Right renal cortex interstitium (tissue), 3 donors: ENCODE data around the gene SRPK3. TPM values are rescaled to one million over a fixed set of nuclear protein-coding genes. Genes with fewer than 3 reads are reported as not detected.

Experiments
- DNase-seq, 3 donors: peaks; one replicate each; pipeline ENCODE4 v3.0.0-alpha.2; 2013; ENCODE audit warnings: low read depth in 3 of 3, low spot score in 2 of 3
- polyA plus RNA-seq, 3 donors: library from polyadenylated mRNA; unstranded; fragments of 120-200 nt; gene quantifications; one replicate each; pipeline ENCODE4 v1.2.1, GENCODE V29; 2013; ENCODE audit not compliant: insufficient read length in 3 of 3

The SRPK3 gene
- polyA plus RNA-seq, 3 donors: 0.55 to 0.78 (median 0.72) TPM

DNA sequence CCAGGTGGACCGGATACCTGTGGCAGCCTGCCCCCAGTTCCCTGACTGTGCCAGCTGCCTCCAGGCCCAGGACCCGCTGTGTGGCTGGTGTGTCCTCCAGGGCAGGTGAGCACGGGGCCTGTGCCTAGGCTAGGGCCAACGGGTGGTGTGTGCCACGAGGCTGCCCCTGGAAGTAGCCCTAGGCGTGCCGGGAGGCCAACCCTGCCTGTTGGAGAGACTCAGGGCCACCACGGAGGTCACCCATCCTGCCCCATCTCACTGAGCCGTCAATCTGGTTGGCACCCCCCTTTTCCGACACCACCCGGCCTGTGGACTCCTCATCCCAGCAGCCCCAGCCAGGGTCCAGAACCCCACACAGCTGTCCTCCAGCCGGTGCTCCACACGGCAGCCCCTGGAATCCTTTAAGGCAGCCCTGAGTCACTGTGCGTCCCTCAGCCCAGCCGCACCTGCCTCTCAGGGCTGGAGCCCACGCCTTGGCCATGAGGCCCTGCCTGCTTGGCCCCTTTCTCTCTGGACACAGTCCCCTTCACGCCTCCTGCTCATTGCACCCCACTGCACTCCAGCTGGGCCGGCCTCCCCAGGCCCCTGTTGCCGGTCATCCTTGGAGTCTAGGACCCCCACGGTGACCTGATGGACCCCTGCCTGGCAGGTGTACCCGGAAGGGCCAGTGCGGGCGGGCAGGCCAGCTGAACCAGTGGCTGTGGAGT, 11.5 kb upstream of the SRPK3 start:
- DNase-seq: no peak

DNA sequence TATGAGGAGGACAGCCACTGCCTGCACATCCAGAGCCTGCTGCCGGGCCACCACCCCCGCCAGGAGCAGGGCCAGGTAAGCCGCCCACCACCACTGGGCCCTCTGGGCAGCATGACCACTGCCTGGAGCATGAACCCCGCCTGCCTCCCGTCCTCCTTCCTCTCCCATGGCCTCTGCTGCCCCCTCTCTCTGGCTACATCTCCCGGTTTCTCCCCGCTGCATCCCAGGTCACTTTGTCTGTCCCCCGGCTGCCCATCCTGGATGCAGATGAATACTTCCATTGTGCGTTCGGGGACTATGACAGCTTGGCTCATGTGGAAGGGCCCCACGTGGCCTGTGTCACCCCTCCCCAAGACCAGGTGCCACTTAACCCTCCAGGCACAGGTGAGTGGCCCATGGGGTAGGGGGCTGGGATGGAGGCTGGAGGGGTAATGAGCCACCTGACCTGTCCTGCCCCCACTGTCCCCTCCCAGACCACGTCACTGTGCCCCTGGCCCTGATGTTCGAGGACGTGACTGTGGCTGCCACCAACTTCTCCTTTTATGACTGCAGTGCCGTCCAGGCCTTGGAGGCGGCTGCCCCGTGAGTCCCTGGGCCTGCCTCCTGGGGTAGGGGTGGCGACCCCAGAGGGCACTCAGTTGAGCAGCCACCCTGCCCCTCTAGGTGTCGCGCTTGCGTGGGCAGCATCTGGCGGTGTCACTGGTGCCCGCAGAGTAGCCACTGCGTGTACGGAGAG, 10.8 kb upstream of the SRPK3 start:
- no peak for DNase-seq

GRCh38 chrX:153770601-153771414, 10.0 kb upstream of the SRPK3 start:
- no peak for DNase-seq

DNA sequence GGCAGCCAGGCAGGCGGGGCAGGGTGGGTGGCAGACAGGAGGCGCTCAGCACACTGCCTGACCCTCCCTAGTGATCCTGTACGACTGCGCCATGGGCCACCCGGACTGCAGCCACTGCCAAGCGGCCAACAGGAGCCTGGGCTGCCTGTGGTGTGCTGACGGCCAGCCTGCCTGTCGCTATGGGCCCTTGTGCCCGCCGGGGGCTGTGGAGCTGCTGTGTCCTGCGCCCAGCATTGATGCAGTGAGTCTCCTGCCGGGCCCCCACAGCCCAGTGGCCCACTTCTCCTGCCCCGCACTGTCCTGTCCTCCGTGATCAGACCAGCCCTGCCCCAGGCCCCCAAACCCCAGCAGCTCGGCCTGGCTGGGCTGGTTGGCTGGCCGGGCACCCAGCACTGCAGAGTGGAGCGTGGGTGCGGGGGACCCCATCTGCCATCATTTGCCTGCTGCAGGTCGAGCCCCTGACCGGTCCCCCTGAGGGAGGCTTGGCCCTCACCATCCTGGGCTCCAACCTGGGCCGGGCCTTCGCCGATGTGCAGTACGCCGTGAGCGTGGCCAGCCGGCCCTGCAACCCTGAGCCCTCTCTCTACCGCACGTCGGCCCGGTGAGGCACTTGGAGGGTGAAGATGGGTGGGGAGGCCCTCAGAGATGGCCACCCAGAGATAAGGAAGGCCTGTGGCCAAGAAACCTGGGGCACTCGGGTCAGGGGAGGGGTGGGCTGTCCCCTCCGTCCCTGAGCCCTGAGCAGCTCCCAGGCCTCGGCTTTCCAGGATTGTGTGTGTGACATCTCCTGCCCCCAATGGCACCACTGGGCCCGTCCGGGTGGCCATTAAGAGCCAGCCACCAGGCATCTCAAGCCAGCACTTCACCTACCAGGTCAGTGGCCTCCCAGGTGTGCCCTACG, 9.2 kb upstream of the SRPK3 start:
- no peak for DNase-seq

- no peak for DNase-seq
Measured at GRCh38 chrX:153772316-153773217, 8.3 kb upstream of the SRPK3 start.

- no peak for DNase-seq
Measured at GRCh38 chrX:153773218-153773611, 7.6 kb upstream of the SRPK3 start.

DNA sequence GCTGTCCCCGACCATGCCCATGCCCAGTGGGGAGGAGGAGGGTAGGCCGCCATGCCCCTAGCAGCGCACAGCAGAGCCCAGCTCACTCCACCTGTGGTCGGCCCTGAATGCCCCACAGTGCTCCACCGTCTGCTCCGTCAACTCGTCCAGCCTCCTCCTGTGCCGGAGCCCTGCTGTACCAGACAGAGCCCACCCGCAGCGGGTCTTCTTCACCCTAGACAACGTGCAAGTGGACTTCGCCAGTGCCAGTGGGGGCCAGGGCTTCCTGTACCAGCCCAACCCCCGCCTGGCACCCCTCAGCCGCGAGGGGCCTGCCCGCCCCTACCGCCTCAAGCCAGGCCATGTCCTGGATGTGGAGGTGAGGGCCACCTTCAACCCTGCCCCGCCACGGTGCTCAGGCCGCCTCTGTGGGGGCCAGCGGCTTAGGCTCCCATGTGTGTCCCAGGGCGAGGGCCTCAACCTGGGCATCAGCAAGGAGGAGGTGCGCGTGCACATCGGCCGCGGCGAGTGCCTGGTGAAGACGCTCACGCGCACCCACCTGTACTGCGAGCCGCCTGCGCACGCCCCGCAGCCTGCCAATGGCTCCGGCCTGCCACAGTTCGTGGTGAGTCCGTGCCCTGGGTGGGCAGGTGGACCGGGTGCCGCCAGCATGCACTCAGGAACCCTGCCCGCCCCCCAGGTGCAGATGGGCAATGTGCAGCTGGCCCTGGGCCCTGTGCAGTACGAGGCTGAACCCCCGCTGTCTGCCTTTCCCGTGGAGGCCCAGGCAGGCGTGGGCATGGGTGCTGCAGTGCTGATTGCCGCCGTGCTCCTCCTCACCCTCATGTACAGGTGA, 6.9 kb upstream of the SRPK3 start:
- DNase-seq: no peak

GRCh38 chrX:153774576-153775292, 6.1 kb upstream of the SRPK3 start:
- DNase-seq: no peak

GRCh38 chrX:153775293-153776119, 5.3 kb upstream of the SRPK3 start:
- no peak for DNase-seq

GRCh38 chrX:153776120-153776599, 4.7 kb upstream of the SRPK3 start:
- no peak for DNase-seq

DNA sequence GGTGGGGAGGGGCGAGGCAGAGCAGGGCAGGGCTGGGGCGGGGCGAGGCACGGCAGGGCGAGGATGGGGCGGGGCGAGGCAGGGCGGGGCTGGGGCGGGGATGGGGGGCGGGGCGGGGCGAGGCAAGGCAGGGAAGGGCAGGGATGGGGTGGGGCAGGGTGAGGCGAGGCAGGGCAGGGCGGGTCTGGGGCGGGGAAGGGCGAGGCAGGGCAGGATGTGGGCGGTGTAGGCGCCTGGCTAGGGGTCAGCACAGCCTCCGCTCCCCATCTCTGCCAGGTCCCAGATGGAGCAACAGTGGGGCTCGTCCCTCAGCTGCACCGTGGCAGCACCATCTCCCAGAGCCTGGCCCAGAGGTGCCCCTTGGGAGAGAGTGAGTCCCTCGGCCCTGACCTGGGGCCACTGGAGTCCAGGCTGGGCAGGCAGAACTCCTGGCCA, 4.2 kb upstream of the SRPK3 start:
- no peak for DNase-seq

GRCh38 chrX:153777261-153778090, 3.4 kb upstream of the SRPK3 start:
- no peak for DNase-seq

DNA sequence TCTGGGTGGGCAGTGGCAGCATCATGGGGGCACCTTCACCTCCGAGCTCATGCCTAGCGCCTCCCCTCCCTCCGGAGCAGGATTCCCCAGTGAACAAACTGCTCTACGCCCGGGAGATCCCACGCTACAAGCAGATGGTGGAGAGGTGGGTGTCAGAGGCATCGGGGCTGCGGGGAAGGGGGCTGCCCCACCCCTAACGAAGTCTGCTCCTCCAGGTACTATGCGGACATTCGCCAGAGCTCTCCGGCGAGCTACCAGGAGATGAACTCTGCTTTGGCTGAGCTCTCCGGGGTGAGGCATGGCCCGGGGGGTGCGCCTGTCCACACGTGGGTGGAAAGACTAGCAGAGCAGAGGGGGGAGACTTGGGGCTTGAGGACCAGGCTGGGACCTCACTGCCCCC, 2.7 kb upstream of the SRPK3 start:
- no peak for DNase-seq

- no peak for DNase-seq
Measured at GRCh38 chrX:153778684-153779101, 2.1 kb upstream of the SRPK3 start.

GRCh38 chrX:153779891-153780677, 757 bp upstream of the SRPK3 start:
- DNase-seq: no peak
